ENCODE measurements around the gene DNAJC12.
"Not testable (repeated sequence)": the region's sequence is repeated elsewhere in the genome, so short reads cannot be mapped to it uniquely, and the experiment has no call there.

The DNAJC12 gene

DNA sequence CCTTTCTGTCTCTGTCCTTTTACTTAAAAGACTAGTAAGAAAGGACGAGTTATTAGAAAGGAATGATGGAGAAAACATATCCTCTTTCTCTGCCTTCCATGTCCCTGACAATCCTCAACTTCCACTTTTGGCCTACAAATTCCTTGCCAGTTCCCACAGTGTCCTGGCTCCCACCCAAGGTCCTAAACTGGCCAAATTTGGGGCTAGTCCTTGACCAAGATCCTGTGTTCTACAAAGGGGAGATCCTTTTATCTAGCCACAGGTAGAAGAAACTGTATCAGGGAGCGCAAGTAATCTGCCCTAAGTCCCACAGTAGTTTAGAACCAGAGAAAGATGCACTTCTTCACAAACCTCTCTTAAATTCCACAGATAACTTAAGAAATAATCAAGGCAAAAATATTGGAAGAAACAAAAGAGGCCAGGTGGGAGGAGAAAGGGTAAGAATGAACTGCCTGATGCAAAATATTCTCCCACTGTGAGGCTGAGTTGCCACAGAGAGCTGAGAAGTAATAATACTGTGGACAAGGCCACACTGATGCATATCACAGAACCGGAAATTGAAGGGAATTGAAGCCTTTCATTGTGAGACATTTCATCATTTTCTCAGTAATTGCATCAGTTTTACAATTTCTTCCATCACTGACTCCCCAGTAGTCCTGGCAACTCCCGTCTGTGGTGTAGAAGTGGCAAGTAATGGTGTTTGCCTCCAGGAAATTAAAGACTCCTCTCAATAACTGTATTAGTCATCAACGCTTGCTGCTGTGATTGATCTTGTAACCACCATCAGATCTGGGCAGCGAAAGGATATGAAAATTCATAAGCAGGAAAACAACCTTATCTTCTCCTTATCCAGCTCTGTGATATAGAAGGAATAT lies 47.2 kb downstream of the DNAJC12 start:
- DNase-seq (ENCODE audit: low spot score), result no peak

DNA sequence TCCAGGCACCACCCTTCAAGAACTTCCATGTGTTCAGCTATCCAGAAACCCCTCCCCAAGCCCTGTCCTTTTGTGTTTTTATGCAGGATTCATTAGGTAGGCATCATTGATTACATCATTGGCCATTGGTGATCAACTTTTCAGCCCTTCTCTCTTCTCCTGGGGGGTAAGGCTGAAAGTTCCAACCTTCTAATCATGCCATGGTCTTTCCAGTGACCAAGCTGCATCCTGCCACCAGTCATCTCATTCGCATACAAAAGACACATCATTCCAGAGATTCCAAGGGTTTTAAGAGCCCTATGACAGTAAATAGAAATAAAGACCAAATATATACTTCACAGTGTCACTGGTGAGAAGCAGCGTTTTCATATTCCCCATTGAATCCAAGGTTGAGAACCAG lies 48.2 kb downstream of the DNAJC12 start:
- DNase-seq (ENCODE audit: low spot score), result no peak

DNA sequence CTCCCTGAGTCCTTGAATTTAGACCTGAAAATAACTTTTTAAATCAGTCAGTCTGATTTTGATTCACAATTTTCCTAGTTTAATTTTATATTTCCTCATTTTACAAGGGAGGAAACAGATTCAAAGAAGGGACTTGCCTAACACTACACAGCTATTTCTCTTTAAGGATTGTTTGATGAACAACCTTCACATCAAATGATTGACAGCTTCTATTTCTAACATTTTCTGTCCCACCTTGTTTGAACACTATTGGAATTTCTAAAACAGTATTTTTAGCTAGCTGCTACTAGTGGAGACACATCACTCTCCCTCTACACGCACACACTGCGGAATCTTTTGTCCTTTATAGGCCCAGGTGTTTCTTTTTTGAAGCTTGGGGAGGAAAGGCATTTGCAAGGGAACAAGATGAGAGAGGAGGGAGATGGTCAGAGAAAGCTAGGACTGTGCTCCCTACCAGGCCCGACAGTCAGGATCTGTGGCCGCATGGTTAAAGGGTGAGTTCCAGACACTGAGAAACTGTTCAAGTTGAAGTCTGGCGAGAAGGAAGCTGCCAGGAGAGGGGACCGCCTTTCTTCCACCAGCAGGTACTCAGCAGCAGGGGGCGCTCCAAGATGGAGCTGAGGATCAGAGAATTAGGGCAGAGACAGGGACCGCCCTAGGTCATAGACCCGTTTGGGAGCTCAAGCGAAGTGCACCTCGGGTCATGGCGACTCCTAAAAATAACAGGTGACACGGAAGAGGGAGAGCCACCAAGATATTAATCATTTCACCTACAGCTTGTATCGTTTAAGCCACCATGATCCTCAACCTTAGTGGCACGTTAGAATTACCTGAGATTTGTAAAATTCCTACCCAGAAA lies 49.7 kb downstream of the DNAJC12 start:
- no peak for DNase-seq (ENCODE audit: low spot score)

DNA sequence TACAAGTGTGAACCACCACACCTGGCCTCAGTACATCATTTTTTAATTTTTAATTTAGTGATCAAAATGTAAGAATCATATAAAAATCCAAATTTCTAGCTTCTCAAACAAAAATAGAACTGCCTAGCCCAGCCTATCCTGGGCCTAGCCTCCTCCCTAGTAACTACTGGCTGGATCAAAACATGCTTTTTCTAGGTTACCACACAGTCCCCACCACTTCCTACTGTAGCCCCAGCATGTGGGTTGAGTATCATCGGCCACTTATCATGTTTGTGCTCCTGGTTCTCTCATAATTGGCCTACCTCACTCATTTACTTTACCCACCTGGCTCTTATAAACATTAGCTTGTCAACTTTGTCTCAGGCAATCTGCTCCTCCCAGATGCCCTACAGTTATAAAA lies 52.9 kb downstream of the DNAJC12 start:
- DNase-seq (ENCODE audit: low spot score), result no peak

DNA sequence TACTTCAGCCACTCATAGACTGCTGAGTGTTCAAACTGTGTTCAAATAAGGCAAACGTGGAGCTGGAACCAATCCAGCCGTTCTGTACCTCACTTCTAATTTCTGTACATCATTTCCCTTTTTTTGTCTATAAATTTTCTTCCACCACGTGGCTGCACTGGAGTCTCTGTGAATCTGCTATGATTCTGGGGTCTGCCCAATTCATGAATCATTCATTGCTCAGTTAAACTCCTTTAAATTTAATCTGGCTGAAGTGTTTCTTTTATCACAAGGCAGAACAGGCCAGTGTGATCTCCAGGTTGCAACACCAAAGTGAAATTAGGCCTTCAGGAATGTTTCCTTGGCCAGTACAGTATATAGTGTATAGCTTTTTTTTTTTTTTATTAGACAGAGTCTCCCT lies 53.5 kb downstream of the DNAJC12 start:
- no peak for DNase-seq (ENCODE audit: low spot score)

DNA sequence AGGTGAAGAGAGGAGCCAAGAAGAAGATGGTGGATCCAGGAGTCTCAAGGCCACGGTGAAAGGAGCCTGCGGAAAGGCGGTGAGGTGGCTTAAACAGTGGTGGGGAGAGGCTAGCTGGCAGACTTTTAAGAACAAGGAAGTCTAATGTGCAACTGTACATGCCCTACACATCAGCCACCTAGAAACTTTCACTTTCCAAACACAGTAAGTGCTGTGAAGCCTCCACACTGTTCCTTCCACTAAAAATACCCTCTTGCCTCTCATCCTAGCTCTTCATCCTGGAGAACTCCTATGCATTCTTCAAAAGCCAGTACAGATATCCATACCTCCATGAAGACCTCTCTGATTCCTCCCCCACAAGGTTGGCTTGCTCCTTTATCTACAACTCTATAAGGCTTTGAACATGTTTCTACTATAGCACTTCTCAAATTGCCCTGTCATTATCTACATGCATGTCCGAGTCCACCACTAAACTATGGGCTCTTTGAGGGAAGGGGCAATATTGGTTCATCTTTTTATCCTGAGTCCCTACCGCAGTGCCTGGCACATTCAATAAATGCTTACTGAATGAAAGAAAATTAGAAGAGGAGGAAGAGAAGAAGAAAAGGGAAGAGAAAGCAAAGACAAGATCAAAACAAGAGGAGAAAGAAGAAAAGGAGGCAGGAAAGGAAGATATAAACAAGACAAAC lies 54.2 kb downstream of the DNAJC12 start:
- no peak for DNase-seq (ENCODE audit: low spot score)

DNA sequence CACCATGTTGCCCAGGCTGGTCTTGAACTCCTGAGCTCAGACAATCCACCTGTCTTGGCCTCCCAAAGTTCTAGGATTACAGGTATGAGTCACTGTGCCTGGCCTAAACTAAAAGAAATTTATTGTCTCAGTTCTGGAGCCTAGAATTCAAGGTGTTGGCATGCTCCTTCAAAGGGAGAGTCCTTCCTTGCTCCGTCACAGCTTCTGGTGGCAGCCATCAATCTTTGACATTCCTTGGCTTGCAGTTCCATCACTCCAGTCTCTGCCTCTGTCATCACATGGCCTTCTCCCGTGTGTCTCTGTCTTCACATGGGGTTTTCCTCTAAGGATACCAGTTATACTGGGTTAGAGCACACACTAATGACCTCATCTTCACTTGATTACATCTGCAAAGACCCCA lies 55.5 kb downstream of the DNAJC12 start:
- no peak for DNase-seq (ENCODE audit: low spot score)

GRCh38 chr10:67780759-67781538 lies 57.0 kb downstream of the DNAJC12 start:
- no peak for DNase-seq (ENCODE audit: low spot score)

DNA sequence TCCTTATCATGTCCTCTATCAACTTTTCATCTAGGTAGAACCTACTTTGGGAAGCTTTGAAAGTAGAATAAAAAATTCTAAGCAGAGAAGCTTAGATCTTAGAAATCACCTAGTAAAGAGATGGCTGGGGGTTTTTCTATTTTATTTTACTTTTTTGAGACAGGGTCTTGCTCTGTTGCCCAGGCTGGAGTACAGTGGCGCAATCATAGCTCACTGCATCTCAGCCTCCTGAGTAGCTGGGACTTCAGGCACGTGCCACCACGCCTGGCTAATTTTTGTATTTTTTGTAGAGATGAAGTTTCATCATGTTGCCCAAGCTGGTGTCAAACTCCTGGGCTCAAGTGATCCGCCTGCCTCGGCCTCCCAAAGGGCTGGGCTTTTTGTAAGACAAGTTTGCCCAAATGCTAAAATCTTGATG lies 57.8 kb downstream of the DNAJC12 start:
- DNase-seq (ENCODE audit: low spot score), result not testable (repeated sequence)

DNA sequence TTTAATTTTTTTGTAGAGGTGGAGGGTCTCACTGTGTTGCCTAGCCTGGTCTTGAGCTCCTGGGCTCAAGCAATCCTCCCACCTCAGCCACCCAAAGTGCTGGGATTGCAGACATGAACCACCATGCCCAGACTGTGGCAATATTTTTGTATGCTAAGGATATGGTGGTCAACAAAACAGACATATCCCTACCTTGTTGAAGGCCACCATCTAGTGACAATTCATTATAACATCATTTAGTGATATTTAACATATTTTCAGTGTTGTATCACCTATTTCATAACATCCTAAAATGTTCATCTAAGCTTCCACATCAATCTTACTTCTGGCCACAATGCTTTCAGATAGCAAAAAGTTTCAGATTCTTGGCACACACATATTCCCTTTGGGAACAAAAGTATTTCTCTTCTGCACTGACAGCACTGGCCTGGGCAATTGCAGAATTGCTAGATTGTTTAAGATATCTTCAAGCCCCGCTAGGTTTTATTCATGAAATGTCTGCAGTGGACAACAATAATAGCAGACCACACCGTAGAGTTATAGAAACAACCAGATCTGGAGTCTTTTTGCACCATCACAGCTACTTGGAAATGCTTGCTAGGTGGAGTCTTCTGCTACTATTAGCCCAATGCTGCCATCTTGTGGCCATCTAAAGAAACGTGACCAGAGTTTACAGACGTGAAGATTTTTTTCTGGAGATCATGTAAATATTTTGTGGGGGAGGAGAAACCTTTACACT lies 58.4 kb downstream of the DNAJC12 start:
- DNase-seq (ENCODE audit: low spot score), result peak; percentile 86

DNA sequence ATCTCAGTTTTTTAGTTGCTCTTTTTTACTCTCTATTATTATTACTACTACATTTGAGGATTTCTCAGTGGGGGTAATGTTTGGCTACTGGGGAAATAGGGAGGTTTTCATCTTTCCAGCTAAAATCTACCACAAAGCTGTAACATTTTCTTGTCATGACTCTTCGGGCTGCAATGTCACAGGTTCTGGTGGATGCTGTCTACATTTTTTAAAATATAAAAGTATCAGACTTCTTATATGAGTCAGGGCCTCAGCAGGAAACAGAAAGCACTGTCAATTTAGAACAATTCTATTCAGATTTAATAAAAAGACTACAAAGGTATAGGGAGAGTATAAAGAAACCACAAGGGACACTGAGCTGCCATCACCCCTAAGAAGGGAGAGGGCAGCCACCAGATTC lies 61.6 kb downstream of the DNAJC12 start:
- no peak for DNase-seq (ENCODE audit: low spot score)

DNA sequence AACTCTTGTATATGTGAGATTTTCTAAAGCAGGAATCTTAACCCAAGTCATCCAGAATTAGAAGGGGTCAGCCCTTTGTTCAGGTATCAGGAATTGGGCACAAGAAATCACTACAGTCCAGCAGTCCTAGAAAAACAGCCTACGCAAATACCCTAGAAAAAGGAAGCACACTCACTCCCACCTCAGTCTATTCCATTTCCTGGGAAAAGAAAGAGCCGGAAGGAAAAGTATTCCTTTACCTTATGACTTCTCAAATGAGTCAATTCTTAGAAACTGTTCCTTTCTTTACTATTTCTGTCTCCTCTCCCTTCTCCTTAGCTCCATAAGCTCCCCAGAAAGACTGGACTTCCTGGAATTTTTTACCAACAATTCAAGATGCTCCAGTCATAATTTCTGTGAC lies 62.7 kb downstream of the DNAJC12 start:
- no peak for DNase-seq (ENCODE audit: low spot score)

DNA sequence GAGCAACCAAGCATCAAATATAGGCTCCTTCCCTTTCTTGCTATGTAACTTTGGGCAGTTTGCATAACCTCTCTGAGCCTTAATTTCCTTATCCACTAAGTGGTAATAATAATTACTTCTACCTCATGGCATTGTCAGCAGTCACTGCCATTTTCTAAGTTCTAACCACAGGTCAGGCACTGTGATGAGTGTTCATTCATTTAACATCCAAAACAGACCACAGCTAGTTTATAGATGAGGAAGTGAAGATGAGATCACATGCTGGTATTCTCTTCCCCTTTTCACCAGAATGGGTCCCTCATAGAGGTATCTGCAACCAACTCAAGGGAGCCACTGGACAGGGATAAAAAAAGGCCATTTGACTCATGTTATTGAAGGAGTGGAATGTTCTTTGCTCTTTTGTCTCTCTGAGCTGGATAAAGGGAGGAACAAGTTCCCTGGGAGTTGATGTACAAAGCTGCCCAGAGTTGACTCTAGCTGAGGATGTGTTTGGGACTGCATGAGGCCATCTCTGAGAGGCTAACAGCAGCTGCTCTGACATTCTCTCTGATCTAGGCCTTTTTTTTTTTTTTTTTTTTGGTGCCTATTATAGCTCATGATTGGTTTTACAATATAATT lies 65.0 kb downstream of the DNAJC12 start:
- peak; percentile 18 for DNase-seq (ENCODE audit: low spot score)

GRCh38 chr10:67772151-67772550 lies 65.8 kb downstream of the DNAJC12 start:
- no peak for DNase-seq (ENCODE audit: low spot score)

DNA sequence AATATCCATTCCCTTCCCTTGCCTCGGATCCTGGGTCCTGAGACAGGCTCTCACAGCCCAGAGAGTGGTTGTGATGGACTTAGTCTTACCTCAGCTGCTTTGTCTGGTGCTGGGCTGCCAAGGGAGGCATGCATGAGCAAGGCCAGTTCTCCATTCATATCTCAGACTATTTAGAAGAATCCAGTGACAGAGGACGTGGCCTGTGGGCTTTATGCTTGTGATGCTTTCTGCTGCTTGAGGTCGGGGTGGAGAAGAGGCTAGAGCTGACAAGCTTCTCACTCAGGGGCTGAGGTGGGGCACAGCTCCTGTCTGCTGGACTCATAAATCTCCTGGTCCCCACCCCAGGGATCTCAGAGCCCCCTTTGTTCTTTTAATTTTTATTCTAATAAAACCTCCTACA lies 66.8 kb downstream of the DNAJC12 start:
- no peak for DNase-seq (ENCODE audit: low spot score)

DNA sequence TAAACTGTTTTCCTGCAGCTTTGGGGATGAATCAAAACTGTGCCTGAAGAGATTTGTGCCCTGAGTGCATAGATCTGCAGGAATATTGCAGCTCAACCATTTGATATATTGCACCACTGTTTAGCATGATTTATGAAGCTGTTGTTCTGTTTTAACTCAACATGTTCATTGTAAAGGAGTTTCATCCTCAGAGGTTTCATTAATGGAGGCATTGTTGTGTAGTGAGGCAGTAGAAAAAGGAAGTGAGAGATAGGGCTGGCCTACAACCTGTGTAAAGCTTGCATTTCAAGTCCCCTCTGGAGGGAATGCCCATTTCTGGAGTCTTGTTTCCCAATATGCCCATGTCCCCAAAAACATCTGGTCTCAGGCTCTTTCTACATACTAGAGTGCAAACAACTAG lies 67.5 kb downstream of the DNAJC12 start:
- no peak for DNase-seq (ENCODE audit: low spot score)

DNA sequence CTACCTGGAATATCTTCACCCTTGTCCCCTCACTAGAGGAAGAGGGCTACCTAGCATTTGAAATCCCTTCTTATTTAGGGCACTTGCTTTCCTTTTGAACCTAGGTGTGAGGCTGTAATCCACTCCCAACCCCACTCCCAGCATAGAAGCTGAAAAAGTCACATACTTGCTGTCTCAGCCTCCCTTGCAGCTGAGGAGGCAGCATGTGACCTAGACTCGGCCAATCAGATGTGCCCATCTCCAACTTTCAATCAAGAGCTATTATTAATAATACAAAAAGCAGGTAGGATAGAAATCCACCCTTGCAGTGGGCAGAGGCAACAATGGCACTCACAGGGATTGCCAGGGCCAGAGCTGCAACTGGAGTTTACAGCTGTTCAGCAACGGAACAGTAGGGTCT lies 70.7 kb downstream of the DNAJC12 start:
- DNase-seq (ENCODE audit: low spot score), result no peak

DNA sequence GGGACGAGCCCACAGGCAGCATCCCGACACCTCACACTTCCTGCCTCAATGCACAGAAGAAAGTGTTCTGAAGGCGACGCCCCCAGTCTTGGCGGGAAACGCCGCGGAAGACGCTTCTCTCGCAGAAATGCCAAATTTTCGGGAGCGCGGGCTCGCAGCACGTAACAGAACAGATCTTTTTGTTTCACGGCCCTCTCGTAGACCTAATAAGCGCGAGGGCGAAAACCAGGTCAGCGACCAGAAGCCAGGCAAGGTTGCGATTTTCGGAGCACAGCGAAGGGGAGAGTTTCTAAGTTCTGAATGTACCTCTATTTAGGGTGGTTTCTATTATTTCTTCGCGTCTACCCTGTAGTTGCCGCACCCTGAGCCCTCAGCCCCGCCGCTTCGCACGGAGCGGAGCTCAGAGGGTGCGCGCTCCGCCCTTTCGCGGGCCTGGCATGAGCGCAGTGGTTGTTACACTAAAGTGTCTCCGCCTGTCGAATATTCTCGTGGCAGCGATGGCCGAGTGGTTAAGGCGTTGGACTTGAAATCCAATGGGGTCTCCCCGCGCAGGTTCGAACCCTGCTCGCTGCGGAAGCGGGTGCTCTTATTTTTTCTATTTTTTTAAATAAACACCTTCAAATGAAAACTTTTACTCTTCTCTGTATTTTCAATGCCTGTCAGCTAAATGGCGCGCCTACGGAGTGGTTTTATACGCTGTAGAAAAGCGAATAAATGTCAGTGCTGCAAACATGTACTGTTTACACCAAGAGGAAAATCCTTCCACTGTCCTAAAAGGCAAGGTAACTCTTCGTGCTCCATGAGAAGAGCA lies 73.8 kb downstream of the DNAJC12 start:
- peak; percentile 97 for DNase-seq (ENCODE audit: low spot score)

DNA sequence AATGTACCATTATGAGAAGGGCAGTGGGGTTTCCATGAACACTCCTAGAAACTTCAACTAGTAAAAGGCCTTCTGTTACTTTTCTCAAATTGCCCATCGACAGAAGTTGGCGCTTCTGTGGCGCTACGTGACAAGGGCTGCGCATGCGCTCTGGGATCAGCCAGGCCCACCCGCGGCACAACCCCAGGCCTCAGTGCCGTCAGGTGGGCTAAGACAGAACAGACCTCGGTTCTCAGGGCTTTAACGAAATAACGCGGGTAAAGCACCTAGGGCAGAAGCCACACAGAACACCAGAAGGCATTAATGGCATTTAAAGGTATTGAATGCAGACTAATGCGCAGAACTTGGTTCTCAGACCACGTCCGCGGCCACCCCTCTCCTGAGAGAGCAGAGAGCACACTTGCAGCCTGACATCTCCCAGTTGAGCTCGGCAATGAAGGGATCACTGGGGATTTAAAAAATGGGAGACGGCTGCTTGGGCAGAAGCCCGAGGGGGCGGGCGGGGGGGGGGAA lies 74.4 kb downstream of the DNAJC12 start:
- peak; percentile 54 for DNase-seq (ENCODE audit: low spot score)
